Right lobe of liver (tissue), 6 donors: ENCODE results near the gene SMS. TPM values are rescaled to one million over a fixed set of nuclear protein-coding genes. Genes with fewer than 3 reads are reported as not detected.

Experiments used
- ATAC-seq, 4 donors: fragments of 200-7000 bp; cut with Tn5 transposase; one replicate each; pipeline ENCODE4 v1.9.1; 2020; ENCODE audit warnings: mild to moderate bottlenecking in 4 of 4, moderate library complexity in 4 of 4
- DNase-seq, 3 donors: peaks; one replicate each; pipeline ENCODE4 v3.0.0-alpha.2; 2020
- H3K27ac ChIP-seq, 3 donors: fragments of 200-600 bp; one replicate each; pipeline ENCODE4 v1.8.0; 2022
- H3K27me3 ChIP-seq, 2 donors: fragments of 200-600 bp; one replicate each; pipeline ENCODE4 v1.8.0; 2022
- H3K36me3 ChIP-seq, 4 donors: fragments of 200-600 bp; sonication (generic) in 1 of 4; one replicate each; pipeline versions ENCODE4 v1.5.1 to v1.8.0; 2017 to 2022; ENCODE audit warnings: control low read depth in 1 of 4
- H3K4me1 ChIP-seq, 4 donors: fragments of 200-600 bp; sonication (generic) in 1 of 4; one replicate each; pipeline versions ENCODE4 v1.5.1 to v1.8.0; 2017 to 2022; ENCODE audit warnings: control low read depth in 1 of 4
- H3K4me3 ChIP-seq, 3 donors: fragments of 200-600 bp; one replicate each; pipeline ENCODE4 v1.8.0; 2022
- H3K9me3 ChIP-seq, 4 donors: fragments of 200-600 bp; sonication (generic) in 1 of 4; one replicate each; pipeline versions ENCODE4 v1.5.1 to v1.8.0; 2017 to 2022; ENCODE audit warnings: control low read depth in 1 of 4
- CTCF ChIP-seq, 4 donors: fragments of 200-600 bp in 3 of 4; fragments of 450-650 bp in 1 of 4; IDR thresholded peaks; one replicate each; pipeline versions ENCODE4 v1.5.1 to v1.8.0; 2016 to 2022; ENCODE audit warnings: antibody characterized with exemption in 4 of 4, mild to moderate bottlenecking in 2 of 4
- POLR2A ChIP-seq: fragments of 450-650 bp; IDR thresholded peaks from one replicate; pipeline ENCODE4 v1.6.1; 2017; ENCODE audit warnings: antibody characterized with exemption, mild to moderate bottlenecking
- WGBS: methylation state at CpG from one replicate; pipeline ENCODE4 v1.1.6; 2018; ENCODE audit warnings: low coverage, low lambda C conversion rate; ENCODE audit not compliant: insufficient coverage; ENCODE audit errors: missing lambda C conversion rate; 5-methylcytosine and 5-hydroxymethylcytosine counted together
- intact Hi-C, 2 donors: fragments of 100-400 bp; cut with DNase I; formaldehyde crosslinking; loops; one replicate each; pipeline versions ENCODE4 v1.11.2 to v1.14.1; 2022
- total RNA-seq, 6 experiments: library from RNA; depleted of rRNA in 2 of 6; stranded (reverse); fragments of >200 nt in 2 of 6; fragmentation: NEBNext Ultra II Directional in 3 of 6; extraction: Animal tissue kit (Norgen Biotek cat#: 25700) in 3 of 6; gene quantifications; one replicate each; pipeline versions ENCODE4 v1.1.0 to v1.2.4, GENCODE V29; 2016 to 2023
- donor health status: DM: no; HTN: yes; CAD: no.
- donor health status: DM: no; HTN: no; CAD: no.
- donor health status: DM: no; HTN: no; CAD: no.
- donor health status: DM: no; HTN: yes; CAD: no.
- donor health status: DM: no; HTN: yes; CAD: no.

Gene SMS
- total RNA-seq, 6 experiments from 2014 or later = 14.6 to 27.1 (median 21.9) TPM

GRCh38 chrX:21973321-21974010 is 33.0 kb downstream of the SMS start:
- Histone ChIP-seq H3K9me3 (no peaks in the 10 kb centered on the region), H3K27me3 (peaks cover 0 to 3% of the 10 kb centered on the region in 2 donors), H3K36me3 (no peaks in the 10 kb centered on the region), H3K4me1 (no peaks in the 10 kb centered on the region), H3K27ac (no peak overlapping the region), H3K4me3 (no peak overlapping the region)
- ATAC-seq (no peak), DNase-seq (no peak)
- 68% methylated on average over 12 of the region's 12 CpGs for WGBS
- no peak for TF ChIP-seq POLR2A
- no peak for TF ChIP-seq CTCF (IDR thresholded peaks at IDR 0.05)
- intact Hi-C loops = no loop called here

GRCh38 chrX:21974011-21974385 is 33.5 kb downstream of the SMS start:
- TF ChIP-seq POLR2A = no peak
- no peak for TF ChIP-seq CTCF (IDR thresholded peaks at IDR 0.05)
- H3K27ac ChIP-seq = peak overlapping the region in 1 of 3 donors; percentile 16

GRCh38 chrX:21975242-21975641 is 34.7 kb downstream of the SMS start:
- peak in 1 of 4 donors; percentile 36 for ATAC-seq
- DNase-seq = no peak
- TF ChIP-seq CTCF (IDR thresholded peaks at IDR 0.05) (no peak), POLR2A (no peak)
- 82% methylated on average over 3 of the region's 3 CpGs for WGBS
- Histone ChIP-seq H3K9me3 (no peaks in the 10 kb centered on the region), H3K27me3 (peaks cover 0 to 3% of the 10 kb centered on the region in 2 donors), H3K36me3 (no peaks in the 10 kb centered on the region), H3K4me1 (no peaks in the 10 kb centered on the region), H3K27ac (no peak overlapping the region), H3K4me3 (no peak overlapping the region)
- intact Hi-C loops = no loop called here

More at GRCh38 chrX:21974011-21974385, 33.5 kb downstream of the SMS start:
- 43% methylated on average over 2 of the region's 2 CpGs for WGBS
- Histone ChIP-seq H3K9me3 (no peaks in the 10 kb centered on the region), H3K36me3 (no peaks in the 10 kb centered on the region), H3K4me1 (no peaks in the 10 kb centered on the region), H3K27me3 (peaks cover 0 to 3% of the 10 kb centered on the region in 2 donors), H3K4me3 (no peak overlapping the region)
- ATAC-seq (peak in 3 of 4 donors; percentile 32 to 56 (median 56)), DNase-seq (no peak)
- intact Hi-C loops = no loop called here

- Histone ChIP-seq H3K4me1 (no peaks in the 10 kb centered on the region), H3K27me3 (peaks cover 0 to 3% of the 10 kb centered on the region in 2 donors), H3K4me3 (no peak overlapping the region), H3K36me3 (no peaks in the 10 kb centered on the region), H3K9me3 (no peaks in the 10 kb centered on the region), H3K27ac (no peak overlapping the region)
- ATAC-seq = peak in 2 of 4 donors; percentile 52 to 57
- TF ChIP-seq POLR2A = no peak
- TF ChIP-seq CTCF (IDR thresholded peaks at IDR 0.05) = peak in 3 of 4 donors; percentile 16 to 19 (median 18)
- DNase-seq = no peak
- intact Hi-C loops = no loop called here
- WGBS = 35% methylated on average over 6 of the region's 6 CpGs
Measured at GRCh38 chrX:21975812-21976211, 35.3 kb downstream of the SMS start.
